ENCODE measurements around the gene ZCCHC14. TPM values are rescaled to one million over a fixed set of nuclear protein-coding genes. Genes with fewer than 3 reads are reported as not detected.
A peak's percentile ranks its signal among the peaks of the same experiment; 100 is the strongest.

The ZCCHC14 gene
- total RNA-seq, 1 experiment from 2014 or later = 27.7 TPM

GRCh38 chr16:87465306-87465705 lies 27.5 kb downstream of the ZCCHC14 start:
- H4K5ac ChIP-seq (ENCODE audit: insufficient read length, low read depth, low read length) = no peak overlapping the region
- no peak overlapping the region for H2BK120ac ChIP-seq (ENCODE audit: low read depth, low read length, poor library complexity, severe bottlenecking)
- DNase-seq = no peak
- no peaks in the 10 kb centered on the region for H3K27me3 ChIP-seq (ENCODE audit: insufficient read depth, low read length)
- no peaks in the 10 kb centered on the region for H3K23me2 ChIP-seq (ENCODE audit: insufficient read length, low read depth, low read length, poor library complexity, severe bottlenecking)
- no peak overlapping the region for H3K4me2 ChIP-seq (ENCODE audit: insufficient read depth, insufficient read length, low read length)
- peaks cover 0 to under 1% (median 0%) of the 10 kb centered on the region in 3 experiments; a peak in 1 of 7 replicates for H3K36me3 Mint-ChIP-seq (ENCODE audit: insufficient read depth in 1 of 3, low read depth in 3 of 3)
- H3T11ph ChIP-seq (ENCODE audit: low read length) = no peak overlapping the region
- no peak overlapping the region for H3K14ac ChIP-seq (ENCODE audit: insufficient read depth, low read length)
- H3K23ac ChIP-seq (ENCODE audit: insufficient read length, low read depth, low read length) = no peak overlapping the region
- no peak overlapping the region for H3K56ac ChIP-seq (ENCODE audit: insufficient read length, low read depth, low read length)
- H3K4me1 Mint-ChIP-seq = peaks cover 13 to 26% of the 10 kb centered on the region in 2 experiments
- no peaks in the 10 kb centered on the region for H3K27me3 Mint-ChIP-seq (ENCODE audit: low read depth)
- H2AFZ ChIP-seq (ENCODE audit: low read length) = no peak overlapping the region
- H2BK20ac ChIP-seq (ENCODE audit: low read depth, low read length, poor library complexity, severe bottlenecking) = no peak overlapping the region
- no peaks in the 10 kb centered on the region for H3K9me3 Mint-ChIP-seq
- no CpG with 5 or more reads among the region's 8 CpGs for WGBS (ENCODE audit: extremely low coverage, insufficient read length, low lambda C conversion rate)
- peaks cover 3% of the 10 kb centered on the region; the same call in 1 of the 2 replicates for H3K4me1 ChIP-seq (ENCODE audit: insufficient read depth, low read length)
- no peak overlapping the region for H3K27ac ChIP-seq (ENCODE audit: insufficient read length, low read depth, low read length)
- no peaks in the 10 kb centered on the region for H4K20me1 ChIP-seq (ENCODE audit: control insufficient read depth, insufficient read depth, insufficient read length)
- H3K18ac ChIP-seq (ENCODE audit: insufficient read length, low read depth, low read length) = no peak overlapping the region
- H4K8ac ChIP-seq (replicated peaks; ENCODE audit: insufficient read length, low read depth, low read length) = no peak overlapping the region
- no peak overlapping the region for H3K9ac ChIP-seq (ENCODE audit: extremely low read depth, insufficient read length, low read length)
- H2BK15ac ChIP-seq (ENCODE audit: low read depth, low read length) = no peak overlapping the region; the same call in 1 of the 2 replicates
- H3K27ac Mint-ChIP-seq = peak overlapping the region; percentile 12 to 84 (median 69); a peak in 5 of 7 replicates
- no peak overlapping the region for H4K91ac ChIP-seq (ENCODE audit: insufficient read length, low read depth, low read length)
- TF ChIP-seq CTCF (conservative IDR thresholded peaks at IDR 0.05) = no peak
- H3K9me3 ChIP-seq (ENCODE audit: control insufficient read depth, low read depth, low read length) = no peaks in the 10 kb centered on the region
- no peak overlapping the region for H3K4ac ChIP-seq (ENCODE audit: low read depth, low read length)
- no peak overlapping the region for H2AK5ac ChIP-seq (ENCODE audit: insufficient read length, low read length)
- H2BK5ac ChIP-seq (ENCODE audit: insufficient read length, low read length) = no peak overlapping the region
- H2BK12ac ChIP-seq (ENCODE audit: insufficient read length, low read depth, low read length) = no peak overlapping the region
- H3K79me2 ChIP-seq (ENCODE audit: insufficient read depth, low read length) = peaks cover 4% of the 10 kb centered on the region; the same call in 1 of the 2 replicates
- H3K4me3 Mint-ChIP-seq = no peak overlapping the region; a peak in 1 of 5 replicates
- peaks cover 7% of the 10 kb centered on the region for H3K79me1 ChIP-seq (ENCODE audit: insufficient read depth, low read depth, low read length, poor library complexity, severe bottlenecking)
